Erythroblast (primary cell): ENCODE measurements around the gene PLIN1.

Experiments
- GATA1 ChIP-seq: IDR thresholded peaks from 2 replicates; pipeline ENCODE4 v1.6.1; 2011; ENCODE audit warnings: low read depth, mild to moderate bottlenecking, control low read depth, low read length, moderate library complexity
- POLR2A ChIP-seq: IDR thresholded peaks from 2 replicates; pipeline ENCODE4 v1.6.1; 2011; ENCODE audit warnings: mild to moderate bottlenecking, low read length

- no peak for TF ChIP-seq POLR2A
- no peak for TF ChIP-seq GATA1
These were observed 16.1 kb downstream of the PLIN1 start for GRCh38 chr15:89662893-89663626.
